ENCODE results near the gene CHIT1. TPM values are rescaled to one million over a fixed set of nuclear protein-coding genes. Genes with fewer than 3 reads are reported as not detected.

CHIT1 gene
- total and polyA plus RNA-seq, 2 of the 8 experiments (the other 6 are each of a cell fraction or from before 2014, with no cell fraction given): not detected

Other genes starting within 250 kb of the CHIT1 start
- 107 TPM in 2 replicates for gene TMEM183A, start 222.3 kb downstream of the CHIT1 start, total RNA-seq (2021; fragmentation: NEBNext Ultra II Directional; extraction: Animal tissue kit (Norgen Biotek cat#: 25700))
- gene TMEM183A, start 222.3 kb downstream of the CHIT1 start, polyA plus RNA-seq (2011; rRNA removed): 160 and 173 TPM in 2 replicates
- gene PPFIA4, start 203.2 kb downstream of the CHIT1 start, total RNA-seq (2021; fragmentation: NEBNext Ultra II Directional; extraction: Animal tissue kit (Norgen Biotek cat#: 25700)): 7.0 and 9.9 TPM in 2 replicates
- gene PPFIA4, start 203.2 kb downstream of the CHIT1 start, polyA plus RNA-seq (2011; rRNA removed): 9.0 and 12.5 TPM in 2 replicates
- gene MYOG, start 143.7 kb downstream of the CHIT1 start, total RNA-seq (2021; fragmentation: NEBNext Ultra II Directional; extraction: Animal tissue kit (Norgen Biotek cat#: 25700)): not detected in 2 replicates
- not detected in 2 replicates for gene MYOG, start 143.7 kb downstream of the CHIT1 start, polyA plus RNA-seq (2011; rRNA removed)
- gene ADORA1, start 101.9 kb downstream of the CHIT1 start, total RNA-seq (2021; fragmentation: NEBNext Ultra II Directional; extraction: Animal tissue kit (Norgen Biotek cat#: 25700)): 3.3 and 3.5 TPM in 2 replicates
- 6.7 and 12.2 TPM in 2 replicates for gene ADORA1, start 101.9 kb downstream of the CHIT1 start, polyA plus RNA-seq (2011; rRNA removed)
- not detected in 2 replicates for gene MYBPH, start 53.8 kb downstream of the CHIT1 start, total RNA-seq (2021; fragmentation: NEBNext Ultra II Directional; extraction: Animal tissue kit (Norgen Biotek cat#: 25700))
- gene MYBPH, start 53.8 kb downstream of the CHIT1 start, polyA plus RNA-seq (2011; rRNA removed): not detected in 2 replicates
- gene CHI3L1, start 43.0 kb downstream of the CHIT1 start, total RNA-seq (2021; fragmentation: NEBNext Ultra II Directional; extraction: Animal tissue kit (Norgen Biotek cat#: 25700)): not detected in 2 replicates
- gene CHI3L1, start 43.0 kb downstream of the CHIT1 start, polyA plus RNA-seq (2011; rRNA removed): 0.57 and 1.0 TPM in 2 replicates
- gene BTG2, start 75.8 kb upstream of the CHIT1 start, total RNA-seq (2021; fragmentation: NEBNext Ultra II Directional; extraction: Animal tissue kit (Norgen Biotek cat#: 25700)): 4.1 and 4.8 TPM in 2 replicates
- 11.0 and 15.1 TPM in 2 replicates for gene BTG2, start 75.8 kb upstream of the CHIT1 start, polyA plus RNA-seq (2011; rRNA removed)
- gene FMOD, start 121.4 kb upstream of the CHIT1 start, total RNA-seq (2021; fragmentation: NEBNext Ultra II Directional; extraction: Animal tissue kit (Norgen Biotek cat#: 25700)): 0.27 and 0.32 TPM in 2 replicates
- 0.17 and 0.20 TPM in 2 replicates for gene FMOD, start 121.4 kb upstream of the CHIT1 start, polyA plus RNA-seq (2011; rRNA removed)
- gene PRELP, start 246.1 kb upstream of the CHIT1 start, total RNA-seq (2021; fragmentation: NEBNext Ultra II Directional; extraction: Animal tissue kit (Norgen Biotek cat#: 25700)): 0.13 and 0.19 TPM in 2 replicates
- 0.23 and 0.28 TPM in 2 replicates for gene PRELP, start 246.1 kb upstream of the CHIT1 start, polyA plus RNA-seq (2011; rRNA removed)

Data from H1 (cell line).